A673 (cell line): ENCODE results near the gene ADIG. TPM values are rescaled to one million over a fixed set of nuclear protein-coding genes. Genes with fewer than 3 reads are reported as not detected.

Source experiments
- BruUV-seq: library from RNA; stranded (reverse); fragments of 400-500 nt; replicated peaks from 2 replicates; lab custom pipeline; 2021; lab: Mats Ljungman, UMichigan
- CTCF ChIA-PET: fragments of 300-600 bp; sonication (Branson Sonifier 250); formaldehyde crosslinking; loops from one replicate; lab custom pipeline; 2022; ENCODE audit warnings: antibody characterized with exemption; lab: Charles Lee
- POLR2A ChIA-PET: fragments of 300-600 bp; sonication (Branson Sonifier 250); formaldehyde crosslinking; loops from one replicate; lab custom pipeline; 2022; ENCODE audit warnings: antibody characterized with exemption; ENCODE audit not compliant: low non-redundant PET; lab: Charles Lee
- DNase-seq: peaks from one replicate; pipeline ENCODE4 v3.0.0-alpha.2; 2015; ENCODE audit warnings: low spot score
- H3K27ac ChIP-seq: fragments of 200-600 bp; sonication (generic); 2 replicates; pipeline ENCODE4 v1.5.1; 2016; ENCODE audit warnings: mixed run types, low read depth, mild to moderate bottlenecking, mixed read lengths, antibody characterized with exemption, low read length; ENCODE audit not compliant: poor library complexity, severe bottlenecking
- H3K27me3 ChIP-seq: fragments of 200-600 bp; sonication (generic); replicated peaks from 2 replicates; pipeline ENCODE4 v1.6.1; 2017; ENCODE audit warnings: mixed run types, low read depth, mild to moderate bottlenecking, mixed read lengths, antibody characterized with exemption, low read length; ENCODE audit not compliant: insufficient read depth, poor library complexity
- H3K36me3 ChIP-seq: fragments of 200-600 bp; sonication (generic); 2 replicates; pipeline ENCODE4 v1.6.1; 2016; ENCODE audit warnings: mixed run types, mild to moderate bottlenecking, mixed read lengths, antibody characterized with exemption, low read length; ENCODE audit not compliant: insufficient read depth, poor library complexity, severe bottlenecking
- H3K4me1 ChIP-seq: fragments of 200-600 bp; sonication (generic); 2 replicates; pipeline ENCODE4 v1.6.1; 2017; ENCODE audit warnings: mixed run types, mild to moderate bottlenecking, mixed read lengths, antibody characterized with exemption, low read length; ENCODE audit not compliant: insufficient read depth, poor library complexity, severe bottlenecking
- H3K4me3 ChIP-seq: fragments of 200-600 bp; sonication (generic); 2 replicates; pipeline ENCODE4 v1.5.1; 2016; ENCODE audit warnings: low read depth, mixed run types, mild to moderate bottlenecking, mixed read lengths, low read length; ENCODE audit not compliant: poor library complexity, severe bottlenecking
- H3K9me3 ChIP-seq: fragments of 200-600 bp; sonication (generic); 2 replicates; pipeline ENCODE4 v1.6.1; 2016; ENCODE audit warnings: mixed run types, low read depth, mild to moderate bottlenecking, mixed read lengths, antibody characterized with exemption, low read length; ENCODE audit not compliant: poor library complexity, severe bottlenecking
- CTCF ChIP-seq: fragments of 300-800, 200-600 bp; sonication (generic); conservative IDR thresholded peaks from 2 replicates; pipeline ENCODE4 v1.5.1; 2017; ENCODE audit warnings: low read depth, mild to moderate bottlenecking, antibody characterized with exemption, low read length, moderate library complexity, mixed read lengths
- EZH2 ChIP-seq: fragments of 200-600 bp; sonication (generic); IDR thresholded peaks from 2 replicates; pipeline ENCODE4 v1.6.1; 2017; ENCODE audit warnings: borderline replicate concordance, low read depth, mild to moderate bottlenecking, mixed read lengths, antibody characterized with exemption, low read length; ENCODE audit not compliant: poor library complexity, severe bottlenecking
- intact Hi-C: fragments of 100-400 bp; cut with micrococcal nuclease; formaldehyde crosslinking; loops from one replicate; pipeline ENCODE4 v1.10.0; 2022; ENCODE audit not compliant: unreplicated experiment
- total RNA-seq: library from RNA; stranded (reverse); gene quantifications from 2 replicates; pipeline ENCODE4 v1.2.3, GENCODE V29; 2021

ADIG gene
- total RNA-seq, 1 experiment from 2014 or later, result not detected

GRCh38 chr20:38604873-38605303, 23.9 kb downstream of the ADIG start:
- no peak for DNase-seq
- Histone ChIP-seq H3K9me3 (no peaks in the 10 kb centered on the region), H3K36me3 (no peaks in the 10 kb centered on the region), H3K4me1 (peaks cover 9% of the 10 kb centered on the region), H3K27ac (no peak overlapping the region), H3K27me3 (peaks cover 25% of the 10 kb centered on the region), H3K4me3 (no peak overlapping the region)
- no peak for TF ChIP-seq CTCF
- TF ChIP-seq EZH2, result no peak
- BruUV-seq, result no TSS peak
- intact Hi-C loops, result no loop called here
- CTCF ChIA-PET, result interaction anchor here (1.1 kb wide), 1 partner anchor 11 kb away, joined by 3 read pairs; no protein-coding TSS in a partner anchor
- POLR2A ChIA-PET, result interaction anchor here (0.7 kb wide), 1 partner anchor 11 kb away, joined by 16 read pairs; no protein-coding TSS in a partner anchor

- TF ChIP-seq CTCF (no peak), EZH2 (no peak)
- no peak overlapping the region for H3K27ac ChIP-seq
- no peaks in the 10 kb centered on the region for H3K4me1 ChIP-seq
- CTCF ChIA-PET, result no interaction called here
- no peak overlapping the region for H3K4me3 ChIP-seq
- H3K9me3 ChIP-seq, result no peaks in the 10 kb centered on the region
- no peak for DNase-seq
- intact Hi-C loops, result no loop called here
- POLR2A ChIA-PET, result no interaction called here
- BruUV-seq, result no TSS peak
- peaks cover 14% of the 10 kb centered on the region for H3K27me3 ChIP-seq
- H3K36me3 ChIP-seq, result no peaks in the 10 kb centered on the region
Measured at GRCh38 chr20:38607351-38607750, 26.4 kb downstream of the ADIG start.

GRCh38 chr20:38608188-38608587, 27.2 kb downstream of the ADIG start:
- DNase-seq, result no peak
- Histone ChIP-seq H3K4me1 (no peaks in the 10 kb centered on the region), H3K27ac (no peak overlapping the region), H3K4me3 (no peak overlapping the region), H3K27me3 (peaks cover 6% of the 10 kb centered on the region), H3K36me3 (no peaks in the 10 kb centered on the region), H3K9me3 (no peaks in the 10 kb centered on the region)
- ChIA-PET CTCF (no interaction called here), POLR2A (no interaction called here)
- no TSS peak for BruUV-seq
- TF ChIP-seq EZH2 (no peak), CTCF (no peak)
- intact Hi-C loops, result no loop called here
